Activated naive CD4-positive, alpha-beta T cell treated with anti-CD3 and anti-CD28 coated beads, Interleukin-2, amount 50 U/mL, for 16 hours (primary cell): ENCODE results near the gene TRIM7.

Experiments used
- DNase-seq: peaks from one replicate; pipeline ENCODE4 v3.0.0-alpha.2; 2020

TRIM7 gene

GRCh38 chr5:181204826-181205760 lies at the start of gene TRIM7:
TRIM7 (minus strand) TSS chr5:181205196; CDS start chr5:181205110, 86 bp downstream.
- no peak for DNase-seq

DNA sequence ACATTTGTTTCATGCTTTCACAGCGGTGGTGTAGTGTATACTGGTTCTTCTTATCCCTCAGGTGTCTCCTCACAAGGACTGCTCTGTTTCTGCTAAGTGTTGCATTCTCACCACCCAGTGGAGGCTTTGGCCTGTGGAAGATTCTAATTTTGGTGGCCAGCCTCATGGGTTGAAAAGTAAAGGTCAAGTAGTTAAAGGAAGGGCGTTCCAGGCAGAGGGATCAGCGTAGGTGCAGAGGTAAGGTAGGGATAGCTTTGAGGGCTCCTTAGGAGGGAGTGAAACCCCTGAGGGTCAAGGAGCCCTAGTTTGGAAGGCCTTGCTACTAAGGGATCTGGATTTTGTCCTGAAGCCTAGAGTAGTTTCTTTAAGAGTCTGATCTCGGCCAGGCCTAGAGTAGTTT lies 43.3 kb upstream of the TRIM7 start:
- no peak for DNase-seq

DNA sequence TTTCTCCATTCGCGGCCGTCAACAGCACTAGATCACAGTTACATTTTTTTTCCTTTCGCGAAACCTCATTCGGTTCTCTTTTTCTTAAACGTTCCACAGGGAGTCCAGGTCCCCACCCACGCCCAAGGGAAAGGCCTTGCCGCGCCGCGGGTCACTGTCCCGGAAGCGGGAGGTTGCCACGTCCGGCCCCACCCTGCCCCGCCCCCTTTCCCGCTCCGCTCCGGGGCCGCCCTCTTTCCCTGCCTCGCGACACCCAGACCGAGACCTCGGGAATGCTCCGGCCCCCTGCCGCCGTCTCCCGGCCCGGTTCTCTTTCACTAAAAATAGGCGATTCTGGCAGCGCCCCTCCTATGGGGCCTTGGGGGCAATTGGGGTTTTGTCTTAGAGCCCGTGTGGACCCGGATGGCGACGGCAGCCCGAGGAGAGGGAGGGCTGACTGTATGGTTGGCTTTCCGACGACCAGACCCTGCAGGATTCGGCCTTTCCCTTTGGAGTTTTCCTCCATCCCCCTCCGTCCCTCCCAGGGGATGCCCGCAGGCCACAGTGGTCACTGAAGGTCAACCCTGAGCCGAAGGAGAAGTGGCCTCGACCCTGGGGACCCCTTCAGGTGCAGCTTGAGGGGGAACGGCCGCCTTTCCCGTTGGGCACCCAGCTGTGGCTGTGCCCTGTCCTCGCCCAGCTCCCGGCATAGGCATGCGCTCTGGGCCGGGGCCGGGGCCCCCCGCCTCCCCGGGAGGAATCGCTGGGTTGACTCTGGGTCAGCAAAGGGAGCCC lies 41.5 kb upstream of the TRIM7 start:
- peak; percentile 67 for DNase-seq

GRCh38 chr5:181245427-181246275 lies 40.7 kb upstream of the TRIM7 start:
- DNase-seq: no peak

DNA sequence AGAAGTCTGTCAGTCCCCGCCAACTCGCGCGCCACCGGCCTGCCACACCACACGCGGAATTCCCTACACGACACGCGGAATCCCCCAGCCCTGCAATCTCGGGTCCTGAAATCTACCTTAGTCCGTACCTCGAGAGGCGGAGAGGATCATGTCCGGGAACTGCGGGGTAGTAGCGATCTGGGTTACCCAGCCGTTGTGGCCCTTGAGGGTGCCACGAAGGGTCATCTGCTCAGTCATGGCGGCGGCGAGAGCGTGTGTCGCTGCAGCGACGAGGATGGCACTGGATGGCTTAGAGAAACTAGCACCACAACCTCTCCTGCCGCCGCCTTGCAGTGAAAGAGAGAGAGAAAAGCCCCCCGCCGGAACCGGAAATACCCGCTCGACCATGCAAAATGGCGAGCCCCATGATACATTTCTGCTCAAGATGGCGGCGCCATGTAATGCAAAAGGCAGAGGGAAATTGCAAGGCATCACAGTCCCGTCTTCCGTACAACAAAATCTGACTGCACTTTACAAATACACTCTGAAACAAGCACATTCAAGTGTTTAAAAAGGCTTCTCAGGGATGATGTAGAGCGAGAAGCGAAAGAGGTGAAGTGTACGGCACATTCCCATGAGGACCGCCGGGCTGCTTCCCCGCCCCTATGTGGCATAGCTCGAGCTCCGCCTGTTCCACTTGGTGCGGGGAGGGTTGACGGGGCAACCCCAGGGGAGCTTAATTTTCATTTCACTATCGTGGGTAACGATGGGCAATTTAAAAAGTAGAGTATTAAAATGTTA lies 38.8 kb upstream of the TRIM7 start, which contains the start of gene RACK1:
Gene RACK1, minus strand, starts transcription at position 343 of the 780 bp plus-strand sequence. Its CDS starts 106 bp downstream, at position 237.
- peak; percentile 91 for DNase-seq

GRCh38 chr5:181243018-181243563 lies 38.1 kb upstream of the TRIM7 start:
- no peak for DNase-seq

DNA sequence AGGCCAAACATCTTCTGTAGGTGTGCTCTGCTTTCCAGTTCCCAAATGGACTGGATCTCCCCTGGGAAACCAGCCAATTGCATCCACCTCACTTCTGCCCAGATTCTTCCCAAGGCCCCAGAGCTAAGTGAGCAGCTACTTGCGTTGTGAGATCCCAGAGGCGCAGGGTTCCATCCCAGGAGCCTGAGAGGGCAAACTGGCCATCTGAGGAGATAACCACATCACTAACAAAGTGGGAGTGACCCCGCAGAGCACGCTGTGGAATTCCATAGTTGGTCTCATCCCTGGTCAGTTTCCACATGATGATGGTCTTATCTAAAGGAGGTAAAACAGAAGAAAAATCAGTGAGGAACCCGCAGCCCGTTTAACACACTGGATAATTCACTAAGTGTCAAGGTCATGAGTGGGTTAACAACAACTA lies 37.0 kb upstream of the TRIM7 start:
- DNase-seq: no peak

DNA sequence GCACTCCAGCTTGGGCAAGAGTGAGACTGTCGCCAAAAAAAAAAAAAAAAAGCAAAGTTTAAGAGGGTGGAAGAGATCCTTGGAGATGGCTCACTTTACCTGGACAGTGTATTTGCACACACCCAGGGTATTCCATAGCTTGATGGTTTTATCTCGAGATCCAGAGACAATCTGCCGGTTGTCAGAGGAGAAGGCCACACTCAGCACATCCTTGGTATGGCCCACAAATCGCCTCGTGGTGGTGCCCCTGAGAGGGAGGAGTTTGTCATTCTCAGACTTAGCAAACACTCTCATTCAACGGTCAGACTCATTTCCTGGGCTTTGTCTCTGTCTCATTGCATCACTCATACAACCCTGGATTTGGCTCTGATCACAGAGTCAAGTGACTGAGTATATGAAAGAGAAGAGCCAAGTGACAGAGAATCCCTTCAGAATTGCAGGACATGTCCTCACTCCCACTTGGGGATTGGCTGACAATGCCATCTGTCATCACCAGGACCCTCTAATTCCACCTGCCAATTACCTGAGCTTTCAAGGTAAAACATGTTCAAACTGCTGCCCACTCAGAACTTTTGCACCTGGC lies 36.5 kb upstream of the TRIM7 start:
- peak; percentile 49 for DNase-seq

- no peak for DNase-seq
Measured at GRCh38 chr5:181239062-181239663, 34.2 kb upstream of the TRIM7 start.

DNA sequence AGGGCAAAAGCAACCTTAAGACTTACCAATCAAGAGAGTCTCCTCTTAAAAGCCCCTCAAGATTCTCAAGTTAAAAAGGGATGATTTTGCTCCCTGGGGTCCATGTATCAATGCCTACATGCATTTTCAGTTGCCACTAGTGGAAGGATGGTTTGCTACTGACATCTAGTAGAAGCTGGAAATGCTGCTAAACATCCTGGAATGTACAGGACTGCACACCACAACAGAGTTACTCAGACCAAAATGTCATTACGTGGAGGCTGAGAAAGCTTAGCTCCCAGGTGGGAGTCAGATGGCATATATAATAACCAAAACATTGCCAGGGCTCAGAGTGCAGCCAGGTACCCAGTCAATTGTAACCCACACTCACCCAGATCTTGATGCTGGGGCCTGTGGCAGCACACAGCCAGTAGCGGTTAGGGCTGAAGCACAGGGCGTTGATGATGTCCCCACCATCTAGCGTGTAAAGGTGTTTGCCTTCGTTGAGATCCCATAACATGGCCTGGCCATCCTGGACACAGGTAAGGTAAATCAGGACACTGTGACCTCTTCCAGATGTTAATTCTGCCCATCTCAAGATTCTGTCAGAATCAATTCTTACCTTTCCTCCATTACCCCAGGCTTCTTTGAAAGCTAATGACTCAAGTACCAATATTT lies 32.9 kb upstream of the TRIM7 start:
- DNase-seq: no peak

DNA sequence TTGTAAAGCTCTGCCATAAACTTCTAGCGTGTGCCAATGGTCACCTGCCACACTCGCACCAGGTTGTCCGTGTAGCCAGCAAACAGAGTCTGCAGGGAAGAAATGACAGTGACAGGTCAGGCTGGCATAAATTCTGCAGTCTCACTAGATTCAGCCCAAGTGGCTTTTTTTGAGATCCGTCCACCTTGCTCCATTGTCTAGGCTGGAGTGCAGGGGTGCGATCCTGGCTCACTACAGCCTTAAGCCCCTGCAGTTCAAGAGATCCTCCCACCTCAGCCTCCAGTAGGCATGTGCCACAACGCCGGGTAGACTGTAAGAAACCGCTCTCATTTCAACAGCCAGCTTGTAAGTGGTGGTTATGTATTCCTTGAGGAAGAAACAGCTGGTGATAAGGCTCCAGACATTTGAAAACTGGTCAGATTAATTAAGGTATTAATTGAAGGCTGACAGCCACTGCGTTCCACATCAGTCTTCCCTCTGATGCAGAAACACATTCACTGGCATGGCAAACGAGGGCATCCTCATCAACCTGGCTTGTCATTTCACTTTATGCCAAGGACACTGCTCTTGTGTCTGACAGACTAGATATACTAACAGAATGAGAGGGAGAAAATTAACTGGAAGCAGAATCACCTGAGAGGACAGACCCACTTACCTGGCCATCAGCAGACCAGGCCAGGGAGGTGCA lies 32.1 kb upstream of the TRIM7 start:
- no peak for DNase-seq

DNA sequence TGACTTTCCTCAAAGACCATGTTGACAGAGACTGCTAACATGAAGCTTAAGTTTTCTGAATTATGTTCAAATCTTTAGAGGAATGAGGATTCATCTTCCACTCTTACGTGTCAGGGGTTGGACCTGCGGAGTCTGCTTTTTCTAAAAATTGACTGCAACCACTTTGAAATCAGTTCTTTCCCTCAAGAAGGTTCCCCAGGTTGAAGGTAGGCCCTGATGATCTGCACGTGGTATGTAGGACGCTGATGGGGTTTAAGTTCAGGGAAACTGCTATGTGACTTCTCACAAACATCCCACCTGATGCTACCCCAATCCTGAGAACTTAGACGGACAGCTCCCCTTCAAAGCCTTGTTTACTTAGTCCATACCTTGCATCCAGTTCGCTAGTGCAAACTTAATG lies 31.5 kb upstream of the TRIM7 start:
- no peak for DNase-seq

GRCh38 chr5:181235689-181236366 lies 30.8 kb upstream of the TRIM7 start:
- DNase-seq: no peak

GRCh38 chr5:181235323-181235688 lies 30.3 kb upstream of the TRIM7 start:
- no peak for DNase-seq

- no peak for DNase-seq
Measured at GRCh38 chr5:181234455-181235306, 29.7 kb upstream of the TRIM7 start.

GRCh38 chr5:181233801-181234454 lies 28.9 kb upstream of the TRIM7 start:
- no peak for DNase-seq

DNA sequence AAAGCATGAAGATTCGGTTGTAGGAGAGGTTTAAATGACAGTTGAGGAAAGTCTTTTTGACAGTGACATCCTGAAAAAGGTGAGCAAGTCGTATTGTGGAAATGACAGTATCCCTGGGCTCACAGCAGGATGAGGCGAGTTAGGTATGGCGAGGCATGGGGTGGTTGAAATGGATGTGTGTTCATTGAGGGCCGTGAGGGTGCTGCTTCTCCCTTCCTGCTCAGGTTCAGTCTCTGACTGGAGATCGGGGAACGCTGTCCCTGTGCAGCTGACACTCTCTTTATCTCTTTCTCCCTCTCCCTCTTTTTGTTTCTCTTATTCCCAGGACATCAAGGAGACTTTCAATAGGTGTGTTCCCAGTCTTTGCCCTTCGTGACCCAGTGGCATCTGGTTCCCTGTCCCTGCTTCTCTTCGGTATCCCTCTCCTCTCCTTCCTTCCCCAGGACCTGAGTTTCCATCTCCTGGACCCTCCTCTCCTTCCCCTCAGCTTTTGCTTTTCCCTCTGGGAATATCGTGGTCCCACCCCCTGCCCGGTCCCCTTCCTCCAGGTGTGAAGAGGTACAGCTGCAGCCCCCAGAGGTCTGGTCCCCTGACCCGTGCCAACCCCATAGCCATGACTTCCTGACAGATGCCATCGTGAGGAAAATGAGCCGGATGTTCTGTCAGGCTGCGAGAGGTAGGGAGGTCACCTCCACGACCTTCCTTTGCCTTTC lies 28.2 kb upstream of the TRIM7 start:
- DNase-seq: no peak
